Smooth muscle cell (in vitro differentiated cells): Measurements from ENCODE around the gene PLD5. TPM values are rescaled to one million over a fixed set of nuclear protein-coding genes. Genes with fewer than 3 reads are reported as not detected.

Experiments used
- DNase-seq: peaks from one replicate; lab custom pipeline; 2025; ENCODE audit not compliant: unreplicated experiment; lab: John Stamatoyannopoulos, UW
- H2AFZ ChIP-seq: fragments of 200-600 bp; sonication (generic); 2 replicates; pipeline ENCODE4 v1.6.0; 2016; ENCODE audit warnings: antibody characterized with exemption, low read depth, mild to moderate bottlenecking
- H3F3A ChIP-seq: fragments of 200-600 bp; sonication (generic); 2 replicates; pipeline ENCODE4 v1.6.0; 2017; ENCODE audit warnings: antibody characterized with exemption, low read depth
- H3K27ac ChIP-seq: fragments of 200-600 bp; sonication (generic); 2 replicates; pipeline ENCODE4 v1.5.1; 2016; ENCODE audit warnings: low read depth, mild to moderate bottlenecking
- H3K27me3 ChIP-seq: fragments of 200-600 bp; sonication (generic); 2 replicates; pipeline ENCODE4 v1.6.1; 2016; ENCODE audit warnings: low read depth, mild to moderate bottlenecking
- H3K36me3 ChIP-seq: fragments of 200-600 bp; sonication (generic); 2 replicates; pipeline ENCODE4 v1.5.1; 2016; ENCODE audit warnings: low read depth
- H3K4me1 ChIP-seq: fragments of 200-600 bp; sonication (generic); 2 replicates; pipeline ENCODE4 v1.5.1; 2016; ENCODE audit warnings: low read depth
- H3K4me2 ChIP-seq: fragments of 200-600 bp; sonication (generic); 2 replicates; pipeline ENCODE4 v1.6.0; 2016; ENCODE audit warnings: mild to moderate bottlenecking
- H3K4me3 ChIP-seq: fragments of 200-600 bp; sonication (generic); 2 replicates; pipeline ENCODE4 v1.5.1; 2016; ENCODE audit warnings: mild to moderate bottlenecking
- H3K79me2 ChIP-seq: fragments of 200-600 bp; sonication (generic); 2 replicates; pipeline ENCODE4 v1.6.0; 2016; ENCODE audit warnings: low read depth, mild to moderate bottlenecking
- H3K9ac ChIP-seq: fragments of 200-600 bp; sonication (generic); 2 replicates; pipeline ENCODE4 v1.6.0; 2016; ENCODE audit warnings: low read depth
- H3K9me3 ChIP-seq: fragments of 200-600 bp; sonication (generic); replicated peaks from 2 replicates; pipeline ENCODE4 v1.5.1; 2016; ENCODE audit warnings: low read depth
- H4K20me1 ChIP-seq: fragments of 200-600 bp; sonication (generic); 2 replicates; pipeline ENCODE4 v1.6.0; 2016; ENCODE audit warnings: low read depth
- CTCF ChIP-seq: fragments of 200-600 bp; sonication (generic); IDR thresholded peaks from 2 replicates; pipeline ENCODE4 v1.5.1; 2017; ENCODE audit warnings: borderline replicate concordance, mild to moderate bottlenecking, antibody characterized with exemption; ENCODE audit not compliant: insufficient read depth, poor library complexity, severe bottlenecking
- WGBS: methylation state at CpG from one replicate; pipeline ENCODE4 v1.1.7; 2016; ENCODE audit warnings: low lambda C conversion rate; 5-methylcytosine and 5-hydroxymethylcytosine counted together
- polyA plus RNA-seq: library from polyadenylated mRNA; unstranded; fragments of >200 nt; fragmentation: Nextera tagmentation; extraction: Ambion mirVana; gene quantifications from 2 replicates; pipeline ENCODE4 v1.2.1, GENCODE V29; 2016
- total RNA-seq: library from RNA; depleted of rRNA; stranded (reverse); fragments of >200 nt; gene quantifications from 2 replicates; pipeline ENCODE4 v1.2.3, GENCODE V29; 2014

PLD5 gene
- total and polyA plus RNA-seq, 2 experiments from 2014 or later: 0.25 to 0.27 TPM

GRCh38 chr1:242425232-242425631, 99.3 kb downstream of the PLD5 start:
- WGBS: 82% methylated on average over 4 of the region's 4 CpGs
- no peak overlapping the region for H3K4me3 ChIP-seq
- H3K27me3 ChIP-seq: no peaks in the 10 kb centered on the region
- H3K4me1 ChIP-seq: no peaks in the 10 kb centered on the region
- H3K4me2 ChIP-seq: no peak overlapping the region
- no peak overlapping the region for H3K27ac ChIP-seq
- no peak for TF ChIP-seq CTCF
- no peaks in the 10 kb centered on the region for H3F3A ChIP-seq
- H3K79me2 ChIP-seq: no peaks in the 10 kb centered on the region
- H4K20me1 ChIP-seq: no peaks in the 10 kb centered on the region
- no peaks in the 10 kb centered on the region for H3K9me3 ChIP-seq
- no peak for DNase-seq
- H3K9ac ChIP-seq: no peak overlapping the region
- no peaks in the 10 kb centered on the region for H3K36me3 ChIP-seq
- no peak overlapping the region for H2AFZ ChIP-seq

- no peaks in the 10 kb centered on the region for H3K79me2 ChIP-seq
- no peak overlapping the region for H2AFZ ChIP-seq
- no peak overlapping the region for H3K27ac ChIP-seq
- H3K36me3 ChIP-seq: no peaks in the 10 kb centered on the region
- no peaks in the 10 kb centered on the region for H3F3A ChIP-seq
- DNase-seq: no peak
- no peaks in the 10 kb centered on the region for H3K27me3 ChIP-seq
- no peaks in the 10 kb centered on the region for H3K9me3 ChIP-seq
- no peaks in the 10 kb centered on the region for H4K20me1 ChIP-seq
- no peak for TF ChIP-seq CTCF
- H3K4me1 ChIP-seq: no peaks in the 10 kb centered on the region
- H3K4me2 ChIP-seq: no peak overlapping the region
- no peak overlapping the region for H3K4me3 ChIP-seq
- no peak overlapping the region for H3K9ac ChIP-seq
- WGBS: 87% methylated on average over 1 of the region's 1 CpG
Observed at GRCh38 chr1:242416657-242417056, 107.8 kb downstream of the PLD5 start.

- Histone ChIP-seq H2AFZ (no peak overlapping the region), H3K4me2 (no peak overlapping the region), H3K27ac (no peak overlapping the region), H4K20me1 (no peaks in the 10 kb centered on the region), H3K4me3 (no peak overlapping the region), H3K9me3 (no peaks in the 10 kb centered on the region), H3K36me3 (no peaks in the 10 kb centered on the region), H3K9ac (no peak overlapping the region), H3K4me1 (no peaks in the 10 kb centered on the region), H3F3A (no peaks in the 10 kb centered on the region), H3K79me2 (no peaks in the 10 kb centered on the region), H3K27me3 (no peaks in the 10 kb centered on the region)
- 89% methylated on average over 6 of the region's 6 CpGs for WGBS
- no peak for TF ChIP-seq CTCF
- no peak for DNase-seq
Observed at GRCh38 chr1:242412921-242413320, 111.6 kb downstream of the PLD5 start.

GRCh38 chr1:242411901-242412300, 112.6 kb downstream of the PLD5 start:
- no peak overlapping the region for H3K4me2 ChIP-seq
- DNase-seq: no peak
- H3K9me3 ChIP-seq: no peaks in the 10 kb centered on the region
- H3K27me3 ChIP-seq: no peaks in the 10 kb centered on the region
- no peaks in the 10 kb centered on the region for H4K20me1 ChIP-seq
- H3K9ac ChIP-seq: no peak overlapping the region
- H3K36me3 ChIP-seq: no peaks in the 10 kb centered on the region
- no peaks in the 10 kb centered on the region for H3K79me2 ChIP-seq
- no peak overlapping the region for H2AFZ ChIP-seq
- TF ChIP-seq CTCF: no peak
- no peak overlapping the region for H3K27ac ChIP-seq
- no peaks in the 10 kb centered on the region for H3F3A ChIP-seq
- no peak overlapping the region for H3K4me3 ChIP-seq
- H3K4me1 ChIP-seq: no peaks in the 10 kb centered on the region
